Left colon (tissue), 2 donors: ENCODE measurements around the gene KAT6B. TPM values are rescaled to one million over a fixed set of nuclear protein-coding genes. Genes with fewer than 3 reads are reported as not detected.

ENCODE experiments used
- ATAC-seq: fragments of 200-7000 bp; cut with Tn5 transposase; one replicate; pipeline ENCODE4 v1.9.1; 2020; ENCODE audit warnings: mild to moderate bottlenecking, moderate library complexity
- DNase-seq, 2 donors: peaks; one replicate each; pipeline ENCODE4 v3.0.0-alpha.2; 2020
- intact Hi-C, 2 donors: fragments of 100-400 bp; cut with DNase I in 1 of 2; cut with micrococcal nuclease in 1 of 2; formaldehyde crosslinking; loops; one replicate each; pipeline versions ENCODE4 v1.11.2 to v1.14.0; 2022; cut with DNase I, micrococcal nuclease
- total RNA-seq, 2 donors: library from RNA; stranded (reverse); fragmentation: NEBNext Ultra II Directional; extraction: Animal tissue kit (Norgen Biotek cat#: 25700); gene quantifications; one replicate each; pipeline ENCODE4 v1.2.1, GENCODE V29; 2021
- donor health status: DM: no; HTN: no; CAD: no.
- donor health status: DM: yes; HTN: yes; CAD: no.

The KAT6B gene
- total RNA-seq, 2 donors from 2014 or later: 26.6 to 30.7 TPM

DNA sequence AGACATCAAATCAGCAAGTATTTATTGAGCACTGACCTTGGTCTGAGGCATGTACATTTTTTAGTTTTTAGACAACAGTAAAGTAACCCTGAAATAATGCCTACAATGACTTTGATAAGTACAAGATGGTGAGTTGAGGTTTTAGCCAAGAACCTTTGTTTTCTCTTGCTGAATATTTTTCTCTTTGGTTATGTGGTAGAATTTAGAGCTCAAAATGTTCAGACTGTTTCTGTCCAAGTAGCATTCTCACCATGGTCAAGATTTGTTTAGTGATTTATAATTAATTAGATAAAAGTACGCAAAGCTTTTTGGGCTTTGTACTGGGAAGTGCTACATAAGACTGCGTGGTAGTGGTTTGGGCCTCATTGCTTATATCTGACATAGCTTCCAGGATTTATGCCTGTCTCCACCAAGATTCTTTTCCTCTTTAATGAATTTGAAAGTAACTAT, 102.4 kb downstream of the KAT6B start:
- intact Hi-C loops: no loop called here
- no peak for ATAC-seq
- DNase-seq: no peak

- DNase-seq: no peak
- intact Hi-C loops: no loop called here
- no peak for ATAC-seq
These were observed 102.8 kb downstream of the KAT6B start for GRCh38 chr10:74929197-74929596.

DNA sequence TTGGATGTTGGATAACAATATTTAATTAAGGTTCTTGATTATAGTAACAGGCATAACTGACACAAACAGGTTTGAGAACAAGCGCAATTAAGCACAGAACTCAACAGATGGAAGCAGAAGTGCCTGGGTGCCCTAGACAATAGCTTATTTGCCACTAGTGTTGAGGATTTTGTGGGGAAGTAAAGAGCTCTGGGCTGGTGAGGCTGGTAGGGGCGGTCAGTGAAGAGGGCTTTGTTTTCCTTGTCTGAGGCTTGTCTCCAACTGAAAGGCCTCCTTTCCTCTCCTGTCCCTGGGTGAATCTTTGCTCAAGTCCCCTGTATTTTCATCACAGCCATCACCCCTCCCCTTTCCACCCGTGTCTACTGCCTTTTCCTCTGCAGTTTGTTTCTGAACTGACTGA, 104.6 kb downstream of the KAT6B start:
- DNase-seq: no peak
- intact Hi-C loops: no loop called here
- no peak for ATAC-seq

DNA sequence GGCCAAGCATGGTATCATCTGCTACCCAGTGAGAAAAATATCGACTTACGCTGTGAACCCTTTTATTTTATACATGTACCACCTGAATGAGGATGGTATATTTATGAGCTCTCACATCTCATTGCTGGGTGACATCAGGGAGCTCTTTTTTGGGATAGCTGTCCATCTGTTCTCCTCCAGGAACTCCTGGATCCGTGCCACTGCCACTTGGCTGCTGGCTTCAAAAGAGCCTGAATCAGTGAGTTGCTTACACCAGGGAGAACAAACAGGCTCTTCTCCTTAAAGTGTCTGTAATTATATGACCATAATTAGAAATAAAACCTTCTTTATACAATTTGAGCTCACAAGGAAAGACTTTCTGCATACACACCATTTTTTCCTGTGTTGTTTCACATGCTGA, 106.2 kb downstream of the KAT6B start:
- ATAC-seq: no peak
- DNase-seq: peak; percentile 30 to 37
- intact Hi-C loops: no loop called here

- DNase-seq (no peak), ATAC-seq (no peak)
- intact Hi-C loops: no loop called here
These were observed 107.9 kb downstream of the KAT6B start for GRCh38 chr10:74934100-74934812.

DNA sequence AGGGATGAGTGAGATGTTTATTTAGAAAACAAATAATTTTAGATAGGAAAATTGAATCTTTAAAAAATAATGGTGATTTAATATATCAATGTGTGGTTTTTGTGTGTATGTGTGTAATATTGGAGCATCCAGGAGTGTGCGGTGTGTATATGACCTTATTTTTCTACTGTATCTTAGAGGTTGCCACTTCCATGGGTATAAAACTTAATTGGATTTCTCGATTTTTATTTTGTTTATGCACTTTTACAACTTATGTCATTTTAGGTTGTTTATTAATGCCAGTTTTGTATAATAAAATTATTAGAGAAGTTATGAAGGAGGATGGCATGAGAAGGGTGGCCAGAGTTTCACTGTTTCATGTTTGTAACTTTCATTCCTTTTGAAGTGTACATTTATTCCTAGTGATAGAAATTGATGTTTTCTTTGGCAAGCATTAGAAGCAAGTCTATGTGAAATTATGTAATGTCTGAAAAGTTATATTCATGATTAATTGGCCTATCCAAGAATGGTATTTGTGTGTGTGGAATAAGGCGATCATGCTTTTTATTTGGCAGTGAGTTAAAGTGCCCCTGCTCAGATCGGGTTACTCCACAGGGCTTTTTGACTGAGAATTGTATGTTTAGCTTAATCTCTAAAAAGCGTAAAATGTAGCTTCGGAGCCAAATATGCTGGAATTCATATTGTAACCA, 110.3 kb downstream of the KAT6B start:
- no peak for ATAC-seq
- intact Hi-C loops: no loop called here
- no peak for DNase-seq

GRCh38 chr10:74937266-74937856, 111.0 kb downstream of the KAT6B start:
- DNase-seq (no peak), ATAC-seq (no peak)
- intact Hi-C loops: no loop called here

GRCh38 chr10:74944205-74944604, 117.8 kb downstream of the KAT6B start:
- no peak for DNase-seq
- intact Hi-C loops: no loop called here
- no peak for ATAC-seq

DNA sequence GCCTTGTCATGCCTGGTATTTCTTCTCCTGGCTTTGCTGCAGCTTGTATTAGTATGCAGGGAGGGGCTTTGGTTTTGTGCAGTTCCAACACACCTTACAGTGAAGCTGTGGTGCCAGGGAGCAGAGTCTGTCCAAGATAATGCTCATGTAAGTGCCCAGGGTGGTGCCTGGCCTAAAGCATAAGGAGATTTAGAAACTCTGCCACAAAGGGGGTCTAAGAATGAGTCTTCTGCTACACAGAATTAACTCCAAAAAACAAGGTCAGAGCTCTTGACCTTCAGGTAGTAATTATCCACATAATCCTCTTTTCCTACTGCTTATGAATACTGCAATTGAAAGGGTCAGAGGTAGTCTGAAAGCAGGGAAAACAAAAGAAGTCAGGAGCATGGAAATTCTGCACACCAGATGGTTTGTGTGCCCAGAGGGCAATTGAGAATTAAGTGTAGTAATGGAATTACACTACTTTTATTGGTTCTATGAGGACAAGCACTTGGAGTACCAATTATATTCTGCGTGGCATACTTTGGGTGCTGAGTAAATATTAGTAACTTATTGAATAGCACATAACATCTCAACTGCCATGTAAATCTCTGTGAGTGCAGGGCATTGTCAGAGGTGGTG, 121.5 kb downstream of the KAT6B start:
- intact Hi-C loops: no loop called here
- ATAC-seq (peak; percentile 91), DNase-seq (peak in 1 of 2 donors; percentile 19)

- intact Hi-C loops: no loop called here
- ATAC-seq: peak; percentile 54
- DNase-seq: no peak
These were observed 122.8 kb downstream of the KAT6B start for GRCh38 chr10:74949034-74949832.

GRCh38 chr10:74949843-74950765, 123.7 kb downstream of the KAT6B start:
- intact Hi-C loops: no loop called here
- no peak for ATAC-seq
- DNase-seq: no peak

GRCh38 chr10:74953214-74953613, 126.8 kb downstream of the KAT6B start:
- no peak for DNase-seq
- no peak for ATAC-seq
- intact Hi-C loops: no loop called here

DNA sequence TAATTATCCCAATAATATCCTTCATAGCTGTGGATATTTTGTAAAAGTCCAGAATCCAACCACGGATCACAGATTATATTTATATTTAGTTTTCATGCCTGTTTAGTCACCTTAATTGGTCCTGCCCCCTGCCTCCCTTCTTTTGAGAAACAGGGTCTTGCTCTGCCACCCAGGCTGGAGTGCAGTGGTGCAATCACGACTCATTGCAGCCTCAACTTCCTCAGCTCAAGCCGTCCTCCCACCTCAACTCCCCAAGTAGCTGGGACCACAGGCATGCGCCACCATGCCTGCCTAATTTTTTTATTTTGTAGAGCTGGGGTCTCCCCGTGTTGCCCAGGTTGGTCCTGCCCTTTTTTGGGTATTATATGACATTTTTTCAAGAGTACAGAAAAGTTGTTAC, 129.4 kb downstream of the KAT6B start:
- no peak for ATAC-seq
- no peak for DNase-seq
- intact Hi-C loops: no loop called here

DNA sequence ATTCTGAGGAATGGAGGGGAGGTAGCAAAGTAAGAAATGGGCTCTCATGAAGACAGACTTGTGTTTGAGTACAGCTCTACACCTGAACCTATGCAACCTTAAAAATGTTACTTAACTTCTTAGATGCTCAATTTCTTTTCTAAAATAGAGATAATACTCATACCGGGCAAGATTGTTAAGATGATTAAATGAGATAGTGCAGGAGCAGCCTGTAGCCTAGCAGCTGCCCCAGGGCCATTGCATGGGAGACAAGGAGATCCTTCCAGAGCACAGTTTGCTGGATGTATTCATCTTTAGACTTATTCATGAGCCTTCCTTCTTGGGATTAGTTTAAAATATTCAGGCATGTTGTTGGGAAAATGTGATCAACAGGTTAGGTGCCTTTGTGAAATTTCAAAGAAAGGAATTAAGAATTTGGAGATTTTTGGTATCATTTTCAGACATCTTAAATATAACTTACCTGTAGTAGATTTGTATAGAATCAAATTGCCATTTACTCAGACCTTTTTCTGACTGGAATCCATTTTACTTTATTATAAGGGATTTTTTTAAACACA, 130.2 kb downstream of the KAT6B start:
- ATAC-seq (no peak), DNase-seq (no peak)
- intact Hi-C loops: no loop called here

GRCh38 chr10:74957285-74957961, 131.0 kb downstream of the KAT6B start:
- ATAC-seq: no peak

GRCh38 chr10:74958316-74958715, 131.9 kb downstream of the KAT6B start:
- no peak for DNase-seq
- no peak for ATAC-seq
- intact Hi-C loops: no loop called here

More at GRCh38 chr10:74957285-74957961, 131.0 kb downstream of the KAT6B start:
- DNase-seq: no peak
- intact Hi-C loops: no loop called here

- no peak for ATAC-seq
- DNase-seq: no peak
- intact Hi-C loops: no loop called here
These were observed 134.3 kb downstream of the KAT6B start for GRCh38 chr10:74960670-74961069.
